Duodenal mucosa (tissue), 2 donors: ENCODE results near the gene USP30.

ENCODE experiments used
- H3K27ac ChIP-seq: one replicate; pipeline ENCODE4 v1.7.0; 2013; ENCODE audit warnings: low read depth, low read length
- H3K27me3 ChIP-seq, 2 donors: one replicate each; pipeline ENCODE4 v1.7.0; 2013; ENCODE audit warnings: low read length in 2 of 2, control low read depth in 1 of 2; ENCODE audit not compliant: insufficient read depth in 2 of 2, control insufficient read depth in 1 of 2
- H3K36me3 ChIP-seq, 2 donors: one replicate each; pipeline ENCODE4 v1.7.0; 2013; ENCODE audit warnings: low read length in 2 of 2, control low read depth in 1 of 2; ENCODE audit not compliant: insufficient read depth in 2 of 2, control insufficient read depth in 1 of 2
- H3K4me1 ChIP-seq, 2 donors: one replicate each; pipeline ENCODE4 v1.7.0; 2013; ENCODE audit warnings: low read length in 2 of 2, control low read depth in 1 of 2; ENCODE audit not compliant: insufficient read depth in 2 of 2, control insufficient read depth in 1 of 2
- H3K4me3 ChIP-seq, 2 donors: one replicate each; pipeline ENCODE4 v1.7.0; 2013; ENCODE audit warnings: low read length in 2 of 2, low read depth in 1 of 2
- H3K9ac ChIP-seq, 2 donors: one replicate each; pipeline ENCODE4 v1.7.0; 2013; ENCODE audit warnings: low read length in 2 of 2, low read depth in 1 of 2
- H3K9me3 ChIP-seq, 2 donors: one replicate each; pipeline ENCODE4 v1.7.0; 2013; ENCODE audit warnings: low read length in 2 of 2, control low read depth in 1 of 2; ENCODE audit not compliant: control insufficient read depth in 1 of 2

The USP30 gene

DNA sequence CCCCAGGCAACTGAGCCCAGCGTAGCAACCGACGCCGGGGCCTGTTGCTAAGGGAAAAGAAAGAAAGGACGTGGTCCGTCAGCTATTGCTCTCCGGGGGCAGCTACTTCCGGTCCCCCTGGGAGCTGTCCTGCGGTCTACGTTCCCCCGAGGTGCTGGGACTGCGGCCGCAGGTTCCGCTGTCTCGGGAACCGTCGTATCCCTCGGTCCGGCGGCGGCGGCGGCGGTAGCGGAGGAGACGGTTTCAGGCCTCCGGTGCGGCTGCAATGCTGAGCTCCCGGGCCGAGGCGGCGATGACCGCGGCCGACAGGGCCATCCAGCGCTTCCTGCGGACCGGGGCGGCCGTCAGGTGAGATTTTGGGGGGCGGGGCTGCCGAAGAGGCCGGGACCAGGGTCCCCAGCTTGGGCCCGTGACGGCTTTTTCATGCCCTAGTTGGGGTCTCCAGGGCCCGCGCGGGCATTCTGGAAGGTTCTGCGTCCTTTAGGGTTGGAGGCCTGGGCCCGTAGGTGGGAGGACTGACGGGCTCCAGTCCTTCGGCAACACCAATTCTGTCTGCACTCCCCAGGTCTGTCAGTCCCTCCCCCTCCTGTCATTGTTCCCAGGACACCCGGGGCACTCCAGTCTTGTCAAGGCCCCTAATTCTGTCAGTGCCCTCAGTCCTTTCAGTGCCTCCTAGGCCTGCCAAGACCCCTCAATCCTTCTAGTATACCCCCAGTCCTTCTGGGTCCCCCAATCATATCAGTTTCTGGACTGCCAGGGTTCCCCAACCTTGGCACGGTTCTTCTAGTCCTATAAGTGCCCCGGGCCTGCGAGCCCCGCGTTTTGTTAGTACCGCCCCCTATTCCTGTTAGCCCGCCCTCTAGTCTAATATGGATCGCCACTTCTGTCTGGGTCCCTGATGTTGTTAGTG lies at the start of gene USP30:
USP30 (plus strand) TSS at position 163 of the 910 bp plus-strand sequence; CDS start at position 266, 103 bp downstream.
- no peaks in the 10 kb centered on the region for H3K27me3 ChIP-seq
- H3K27ac ChIP-seq = peak within 1 kb of the TSS; percentile 71
- peaks cover 4 to 17% of the 10 kb centered on the region in 2 donors for H3K4me1 ChIP-seq
- H3K36me3 ChIP-seq = peaks cover 0 to 2% of the 10 kb centered on the region in 2 donors
- H3K9me3 ChIP-seq = no peaks in the 10 kb centered on the region
- H3K4me3 ChIP-seq = peak within 1 kb of the TSS; percentile 69 to 86
- H3K9ac ChIP-seq = peak within 1 kb of the TSS; percentile 45 to 97

DNA sequence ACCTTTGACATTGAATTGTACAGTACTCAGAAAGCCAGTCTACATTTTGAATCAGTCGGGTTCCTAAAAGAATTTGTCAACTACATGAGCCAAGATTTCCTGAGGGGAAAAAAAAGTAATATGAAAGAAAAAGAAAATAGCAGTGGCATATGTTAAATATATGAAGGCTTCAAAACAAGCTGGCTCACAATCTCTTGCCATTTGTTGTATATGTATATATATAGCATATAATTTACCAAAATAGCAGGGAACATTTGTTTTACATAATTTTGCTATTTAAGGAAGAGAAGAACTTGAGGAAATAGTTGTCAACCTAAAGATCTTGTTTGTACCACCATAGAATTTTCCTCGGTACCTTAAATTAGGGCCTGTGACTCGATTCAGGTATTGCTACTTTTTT lies 48.4 kb upstream of the USP30 start:
- H3K4me1 ChIP-seq = no peaks in the 10 kb centered on the region
- H3K4me3 ChIP-seq = no peak overlapping the region
- no peaks in the 10 kb centered on the region for H3K9me3 ChIP-seq
- H3K9ac ChIP-seq = no peak overlapping the region
- no peaks in the 10 kb centered on the region for H3K36me3 ChIP-seq
- no peak overlapping the region for H3K27ac ChIP-seq
- H3K27me3 ChIP-seq = peaks cover 0 to 2% of the 10 kb centered on the region in 2 donors

DNA sequence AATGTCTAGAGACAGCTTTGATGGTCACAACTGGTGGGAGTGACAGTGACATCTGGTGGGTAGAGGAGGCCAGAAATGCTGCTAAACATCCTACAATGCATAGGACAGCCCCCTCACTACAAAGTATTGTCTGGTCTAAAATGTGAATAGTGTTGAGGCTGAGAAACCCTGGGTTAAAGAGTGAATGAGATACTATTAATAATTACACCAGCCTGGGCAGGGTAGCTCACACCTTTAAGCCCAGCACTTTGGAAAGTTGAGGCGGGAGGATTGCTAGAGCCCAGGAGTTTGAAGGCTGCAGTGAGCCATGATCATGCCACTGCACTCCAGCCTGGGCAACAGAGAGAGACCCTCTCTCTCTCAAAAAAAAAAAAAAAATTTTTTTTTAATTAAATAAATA lies 42.6 kb upstream of the USP30 start:
- H3K9me3 ChIP-seq = no peaks in the 10 kb centered on the region
- H3K9ac ChIP-seq = no peak overlapping the region
- no peak overlapping the region for H3K27ac ChIP-seq
- H3K4me3 ChIP-seq = no peak overlapping the region
- no peaks in the 10 kb centered on the region for H3K36me3 ChIP-seq
- H3K27me3 ChIP-seq = peaks cover 0 to 2% of the 10 kb centered on the region in 2 donors
- no peaks in the 10 kb centered on the region for H3K4me1 ChIP-seq

GRCh38 chr12:109010259-109010658 lies 42.1 kb upstream of the USP30 start:
- Histone ChIP-seq H3K9me3 (no peaks in the 10 kb centered on the region), H3K9ac (no peak overlapping the region), H3K36me3 (no peaks in the 10 kb centered on the region), H3K4me1 (no peaks in the 10 kb centered on the region), H3K27ac (no peak overlapping the region), H3K4me3 (no peak overlapping the region), H3K27me3 (peaks cover 0 to 2% of the 10 kb centered on the region in 2 donors)

DNA sequence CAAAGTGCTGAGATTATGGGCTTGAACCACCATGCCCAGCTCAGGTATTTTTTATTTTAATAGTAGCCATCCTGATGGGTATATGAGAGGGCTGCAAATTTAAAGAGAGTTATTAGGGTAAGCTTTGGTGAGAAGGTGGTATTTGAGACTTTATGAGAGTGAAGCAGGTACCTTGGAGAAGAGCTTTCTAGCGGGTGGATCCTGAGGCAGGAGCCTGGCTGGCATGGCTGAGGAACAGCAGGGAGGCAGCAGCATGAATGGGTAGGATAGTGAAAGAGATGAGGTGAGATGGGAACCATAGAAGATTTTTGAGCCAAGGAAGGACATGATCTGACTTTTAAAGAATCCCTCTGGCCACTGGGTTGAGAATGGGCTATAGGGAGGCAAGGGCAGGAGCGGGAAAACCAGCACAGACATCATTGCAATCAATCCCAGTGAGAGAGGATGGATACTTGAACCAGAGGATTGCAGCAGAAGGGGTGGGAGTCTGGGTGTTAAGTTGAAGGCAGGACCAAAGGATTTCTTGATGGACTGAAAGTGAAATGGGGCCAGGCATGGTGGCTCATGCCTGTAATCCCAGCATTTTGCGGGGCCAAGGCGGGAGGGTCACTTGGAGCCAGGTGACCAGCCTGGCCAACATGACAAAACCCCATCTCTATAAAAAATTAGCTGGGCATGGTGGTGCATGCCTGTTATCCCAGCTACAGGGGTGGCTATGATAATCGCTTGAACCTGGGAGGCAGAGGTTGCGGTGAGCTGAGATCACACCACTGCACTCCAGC lies 37.2 kb upstream of the USP30 start:
- no peak overlapping the region for H3K27ac ChIP-seq

DNA sequence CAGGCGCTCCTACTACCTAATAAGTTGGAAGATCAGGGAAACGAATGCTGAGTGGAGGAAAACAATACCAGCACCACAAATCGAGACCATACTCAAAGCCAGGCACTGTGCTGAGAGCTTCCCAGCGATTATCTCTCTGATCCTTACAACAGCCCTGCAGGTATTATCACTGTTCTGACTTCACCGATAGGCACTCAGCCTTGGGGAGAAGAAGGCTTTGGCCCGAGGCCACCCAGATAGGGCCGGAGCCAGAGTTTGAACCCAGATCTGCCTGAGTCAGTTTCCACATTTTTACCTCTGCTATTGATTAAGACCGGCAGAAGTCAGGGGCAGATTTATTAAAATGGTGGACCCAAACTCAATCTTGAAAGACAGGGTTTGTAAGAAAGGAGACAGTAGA lies 36.4 kb upstream of the USP30 start:
- H3K36me3 ChIP-seq = no peaks in the 10 kb centered on the region
- no peak overlapping the region for H3K4me3 ChIP-seq
- H3K9ac ChIP-seq = no peak overlapping the region
- no peak overlapping the region for H3K27ac ChIP-seq
- H3K9me3 ChIP-seq = no peaks in the 10 kb centered on the region
- H3K4me1 ChIP-seq = no peaks in the 10 kb centered on the region
- H3K27me3 ChIP-seq = no peaks in the 10 kb centered on the region

More for the DNA sequence above, 37.2 kb upstream of the USP30 start:
- Histone ChIP-seq H3K36me3 (no peaks in the 10 kb centered on the region), H3K9me3 (no peaks in the 10 kb centered on the region), H3K4me1 (no peaks in the 10 kb centered on the region), H3K4me3 (no peak overlapping the region), H3K27me3 (no peaks in the 10 kb centered on the region), H3K9ac (no peak overlapping the region)

GRCh38 chr12:109016978-109017377 lies 35.4 kb upstream of the USP30 start:
- Histone ChIP-seq H3K9me3 (no peaks in the 10 kb centered on the region), H3K4me1 (no peaks in the 10 kb centered on the region), H3K4me3 (no peak overlapping the region), H3K9ac (no peak overlapping the region), H3K27ac (no peak overlapping the region), H3K27me3 (no peaks in the 10 kb centered on the region), H3K36me3 (no peaks in the 10 kb centered on the region)

GRCh38 chr12:109018296-109018695 lies 34.1 kb upstream of the USP30 start:
- no peaks in the 10 kb centered on the region for H3K4me1 ChIP-seq
- H3K36me3 ChIP-seq = no peaks in the 10 kb centered on the region
- H3K4me3 ChIP-seq = no peak overlapping the region
- no peaks in the 10 kb centered on the region for H3K9me3 ChIP-seq
- H3K9ac ChIP-seq = no peak overlapping the region
- no peaks in the 10 kb centered on the region for H3K27me3 ChIP-seq
- H3K27ac ChIP-seq = no peak overlapping the region

DNA sequence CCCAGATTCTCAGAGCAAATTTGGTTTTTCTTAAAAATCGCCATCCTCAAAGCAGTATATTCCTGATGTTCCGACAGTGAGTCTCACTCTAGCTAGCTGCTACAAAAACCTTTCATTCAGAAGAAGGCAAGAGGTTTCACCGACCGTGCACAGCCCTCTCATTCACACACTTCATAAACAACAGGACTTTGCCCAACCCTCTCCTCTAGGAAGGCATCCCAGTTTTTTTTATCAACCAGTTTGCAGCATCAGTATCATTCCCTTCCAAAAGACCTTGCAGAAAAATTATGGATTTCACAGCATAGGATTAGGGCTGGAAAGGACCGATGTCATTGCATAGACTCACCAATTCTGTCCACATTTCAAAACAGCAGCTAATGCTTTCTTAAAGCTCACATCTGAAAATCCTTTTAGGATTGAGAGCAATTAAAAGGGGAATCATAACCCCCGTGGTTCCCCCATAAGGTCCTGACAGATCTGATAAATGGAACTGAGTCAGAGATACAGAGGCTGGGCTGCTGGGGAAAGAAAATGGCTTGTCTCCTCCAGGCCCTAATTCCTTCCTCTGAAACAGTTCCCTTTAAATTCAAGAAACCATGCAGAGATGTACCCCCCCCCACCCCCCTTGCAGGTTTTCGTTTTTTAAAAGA lies 32.1 kb upstream of the USP30 start:
- Histone ChIP-seq H3K9me3 (no peaks in the 10 kb centered on the region), H3K4me3 (no peak overlapping the region), H3K9ac (no peak overlapping the region), H3K4me1 (no peaks in the 10 kb centered on the region), H3K27ac (no peak overlapping the region), H3K36me3 (no peaks in the 10 kb centered on the region), H3K27me3 (no peaks in the 10 kb centered on the region)
